ENCODE results near the gene FOXO1. TPM values are rescaled to one million over a fixed set of nuclear protein-coding genes. Genes with fewer than 3 reads are reported as not detected.

FOXO1 gene
- total and polyA plus RNA-seq, 10 donors, result 7.1 to 58.9 (median 47.2) TPM

GRCh38 chr13:40671956-40672764 lies 5.7 kb upstream of the FOXO1 start:
- Histone ChIP-seq H3K4me3 (no peak overlapping the region), H3K36me3 (no peaks in the 10 kb centered on the region), H3K27me3 (replicated peaks in 1 of 7) (no peaks in the 10 kb centered on the region), H3K9me3 (no peaks in the 10 kb centered on the region), H3K27ac (no peak overlapping the region), H3K4me1 (peaks cover 6 to 22% (median 15%) of the 10 kb centered on the region in 6 donors)
- TF ChIP-seq POLR2AphosphoS5 (IDR thresholded peaks at IDR 0.05), result no peak
- TF ChIP-seq POLR2A (IDR thresholded peaks at IDR 0.05), result no peak
- TF ChIP-seq, protein P1, sequence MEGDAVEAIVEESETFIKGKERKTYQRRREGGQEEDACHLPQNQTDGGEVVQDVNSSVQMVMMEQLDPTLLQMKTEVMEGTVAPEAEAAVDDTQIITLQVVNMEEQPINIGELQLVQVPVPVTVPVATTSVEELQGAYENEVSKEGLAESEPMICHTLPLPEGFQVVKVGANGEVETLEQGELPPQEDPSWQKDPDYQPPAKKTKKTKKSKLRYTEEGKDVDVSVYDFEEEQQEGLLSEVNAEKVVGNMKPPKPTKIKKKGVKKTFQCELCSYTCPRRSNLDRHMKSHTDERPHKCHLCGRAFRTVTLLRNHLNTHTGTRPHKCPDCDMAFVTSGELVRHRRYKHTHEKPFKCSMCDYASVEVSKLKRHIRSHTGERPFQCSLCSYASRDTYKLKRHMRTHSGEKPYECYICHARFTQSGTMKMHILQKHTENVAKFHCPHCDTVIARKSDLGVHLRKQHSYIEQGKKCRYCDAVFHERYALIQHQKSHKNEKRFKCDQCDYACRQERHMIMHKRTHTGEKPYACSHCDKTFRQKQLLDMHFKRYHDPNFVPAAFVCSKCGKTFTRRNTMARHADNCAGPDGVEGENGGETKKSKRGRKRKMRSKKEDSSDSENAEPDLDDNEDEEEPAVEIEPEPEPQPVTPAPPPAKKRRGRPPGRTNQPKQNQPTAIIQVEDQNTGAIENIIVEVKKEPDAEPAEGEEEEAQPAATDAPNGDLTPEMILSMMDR (IDR thresholded peaks at IDR 0.05 in 8 of 11, conservative IDR thresholded peaks at IDR 0.05 in 3 of 11), result no peak
- no peak for DNase-seq
- intact Hi-C loops (cut with DNase I; ENCODE audit: low total_unique reads), result no loop called here
- 85 to 93% (median 88%) methylated on average over 1 of the region's 1 CpG for WGBS, 5 donors

GRCh38 chr13:40670307-40670706 lies 3.9 kb upstream of the FOXO1 start:
- no peak overlapping the region for H3K27ac ChIP-seq
- H3K4me3 ChIP-seq, result no peak overlapping the region
- 72 to 93% (median 81%) methylated on average over 2 of the region's 2 CpGs for WGBS, 5 donors
- no peak for DNase-seq
- H3K27me3 ChIP-seq (replicated peaks in 1 of 7), result no peaks in the 10 kb centered on the region
- no peak for TF ChIP-seq POLR2AphosphoS5 (IDR thresholded peaks at IDR 0.05)
- TF ChIP-seq, protein P1 (IDR thresholded peaks at IDR 0.05 in 8 of 11, conservative IDR thresholded peaks at IDR 0.05 in 3 of 11), result no peak
- no peak for TF ChIP-seq POLR2A (IDR thresholded peaks at IDR 0.05)
- H3K36me3 ChIP-seq, result no peaks in the 10 kb centered on the region
- H3K4me1 ChIP-seq, result peaks cover 6 to 22% (median 15%) of the 10 kb centered on the region in 6 donors
- no peaks in the 10 kb centered on the region for H3K9me3 ChIP-seq
- intact Hi-C loops (cut with DNase I; ENCODE audit: low total_unique reads), result no loop called here

GRCh38 chr13:40668335-40668734 lies 1.9 kb upstream of the FOXO1 start:
- H3K4me3 ChIP-seq, result peak overlapping the region in 2 of 8 donors; percentile 87 to 89
- WGBS, 5 donors, result 37 to 47% (median 40%) methylated on average over 11 of the region's 11 CpGs
- intact Hi-C loops (cut with DNase I; ENCODE audit: low total_unique reads), result no loop called here
- H3K27me3 ChIP-seq (replicated peaks in 1 of 7), result no peaks in the 10 kb centered on the region
- no peaks in the 10 kb centered on the region for H3K36me3 ChIP-seq
- DNase-seq, result peak; percentile 84
- H3K4me1 ChIP-seq, result peaks cover 10 to 29% (median 21%) of the 10 kb centered on the region in 6 donors
- H3K27ac ChIP-seq, result peak overlapping the region in 6 of 8 donors; percentile 10 to 100 (median 99)
- no peak for TF ChIP-seq POLR2A (IDR thresholded peaks at IDR 0.05)
- TF ChIP-seq, protein P1 (IDR thresholded peaks at IDR 0.05 in 8 of 11, conservative IDR thresholded peaks at IDR 0.05 in 3 of 11), result peak in 9 of 11 experiments; percentile 9 to 62 (median 55)
- H3K9me3 ChIP-seq, result no peaks in the 10 kb centered on the region

- 1 to 11% (median 3%) methylated on average over 5 of the region's 5 CpGs for WGBS, 5 donors
- Histone ChIP-seq H3K9me3 (no peaks in the 10 kb centered on the region), H3K27ac (peak overlapping the region; percentile 93 to 100 (median 99)), H3K36me3 (no peaks in the 10 kb centered on the region), H3K27me3 (replicated peaks in 1 of 7) (no peaks in the 10 kb centered on the region), H3K4me3 (peak overlapping the region; percentile 64 to 95 (median 88)), H3K4me1 (peaks cover 17 to 37% (median 29%) of the 10 kb centered on the region in 6 donors)
- DNase-seq, result no peak
- TF ChIP-seq, protein P1 (IDR thresholded peaks at IDR 0.05 in 8 of 11, conservative IDR thresholded peaks at IDR 0.05 in 3 of 11), result no peak
- TF ChIP-seq POLR2A (IDR thresholded peaks at IDR 0.05) (no peak), POLR2AphosphoS5 (IDR thresholded peaks at IDR 0.05) (no peak)
- intact Hi-C loops (cut with DNase I; ENCODE audit: low total_unique reads), result no loop called here
Observed at GRCh38 chr13:40667622-40667978, 1.2 kb upstream of the FOXO1 start.
